Colonic mucosa (tissue), 4 donors: ENCODE measurements around the gene INTS6L. TPM values are rescaled to one million over a fixed set of nuclear protein-coding genes. Genes with fewer than 3 reads are reported as not detected.

Source experiments
- DNase-seq: peaks from one replicate; pipeline ENCODE4 v3.0.0-alpha.2; 2020
- H3K27ac ChIP-seq: fragments of 200-600 bp; one replicate; pipeline ENCODE4 v1.8.0; 2021
- H3K27me3 ChIP-seq: fragments of 200-600 bp; one replicate; pipeline ENCODE4 v1.8.0; 2021
- H3K36me3 ChIP-seq: fragments of 200-600 bp; one replicate; pipeline ENCODE4 v1.8.0; 2021
- H3K4me1 ChIP-seq: fragments of 200-600 bp; one replicate; pipeline ENCODE4 v1.8.0; 2021; ENCODE audit warnings: mild to moderate bottlenecking
- H3K4me3 ChIP-seq: fragments of 200-600 bp; one replicate; pipeline ENCODE4 v1.8.0; 2021
- H3K9ac ChIP-seq, 2 donors: one replicate each; pipeline ENCODE4 v1.7.0; 2013; ENCODE audit warnings: control low read depth in 2 of 2, low read depth in 2 of 2, low read length in 2 of 2
- H3K9me3 ChIP-seq: fragments of 200-600 bp; one replicate; pipeline ENCODE4 v1.8.0; 2021
- CTCF ChIP-seq: fragments of 200-600 bp; IDR thresholded peaks from one replicate; pipeline ENCODE4 v1.8.0; 2022; ENCODE audit warnings: antibody characterized with exemption, mild to moderate bottlenecking
- intact Hi-C: fragments of 100-400 bp; cut with DNase I; formaldehyde crosslinking; loops from one replicate; pipeline ENCODE4 v1.14.1; 2022
- total RNA-seq, 2 donors: library from RNA; stranded (reverse); fragmentation: NEBNext Ultra II Directional in 1 of 2; extraction: Animal tissue kit (Norgen Biotek cat#: 25700) in 1 of 2; gene quantifications; one replicate each; pipeline ENCODE4 v1.2.1, GENCODE V29; 2021
- donor health status: healthy.
- donor health status: DM: no; HTN: no; CAD: no.
- donor health status: DM: no; HTN: no; CAD: no.

INTS6L gene
- total RNA-seq, 2 donors from 2014 or later = 14.8 to 16.2 TPM

GRCh38 chrX:135522878-135523693 lies 2.6 kb downstream of the INTS6L start:
- TF ChIP-seq CTCF = no peak
- no peak for DNase-seq
- Histone ChIP-seq H3K27me3 (no peaks in the 10 kb centered on the region), H3K4me3 (no peak overlapping the region), H3K4me1 (no peaks in the 10 kb centered on the region), H3K27ac (peak overlapping the region; percentile 75), H3K9me3 (no peaks in the 10 kb centered on the region), H3K9ac (peak overlapping the region in 1 of 2 donors; percentile 73), H3K36me3 (no peaks in the 10 kb centered on the region)
- intact Hi-C loops = no loop called here

- no peaks in the 10 kb centered on the region for H3K9me3 ChIP-seq
- H3K4me1 ChIP-seq = no peaks in the 10 kb centered on the region
- TF ChIP-seq CTCF = no peak
- no peak overlapping the region for H3K9ac ChIP-seq
- peak; percentile 52 for DNase-seq
- no peaks in the 10 kb centered on the region for H3K27me3 ChIP-seq
- no peak overlapping the region for H3K27ac ChIP-seq
- H3K4me3 ChIP-seq = no peak overlapping the region
- intact Hi-C loops = no loop called here
- H3K36me3 ChIP-seq = no peaks in the 10 kb centered on the region
These were observed 7.8 kb downstream of the INTS6L start for GRCh38 chrX:135528254-135528653.

- H3K9ac ChIP-seq = no peak overlapping the region
- no peaks in the 10 kb centered on the region for H3K4me1 ChIP-seq
- intact Hi-C loops = no loop called here
- no peak overlapping the region for H3K4me3 ChIP-seq
- DNase-seq = no peak
- H3K27ac ChIP-seq = no peak overlapping the region
- no peaks in the 10 kb centered on the region for H3K27me3 ChIP-seq
- no peaks in the 10 kb centered on the region for H3K36me3 ChIP-seq
- H3K9me3 ChIP-seq = no peaks in the 10 kb centered on the region
- no peak for TF ChIP-seq CTCF
These were observed 8.3 kb downstream of the INTS6L start for GRCh38 chrX:135528756-135529155.

- H3K9me3 ChIP-seq = no peaks in the 10 kb centered on the region
- no peaks in the 10 kb centered on the region for H3K36me3 ChIP-seq
- H3K27me3 ChIP-seq = no peaks in the 10 kb centered on the region
- TF ChIP-seq CTCF = no peak
- DNase-seq = no peak
- intact Hi-C loops = no loop called here
- H3K4me3 ChIP-seq = no peak overlapping the region
- H3K4me1 ChIP-seq = no peaks in the 10 kb centered on the region
- H3K27ac ChIP-seq = no peak overlapping the region
- no peak overlapping the region for H3K9ac ChIP-seq
These were observed 9.6 kb downstream of the INTS6L start for GRCh38 chrX:135530097-135530496.

GRCh38 chrX:135531813-135532212 lies 11.4 kb downstream of the INTS6L start:
- Histone ChIP-seq H3K9ac (no peak overlapping the region), H3K9me3 (no peaks in the 10 kb centered on the region), H3K36me3 (no peaks in the 10 kb centered on the region), H3K27ac (no peak overlapping the region), H3K4me3 (no peak overlapping the region), H3K4me1 (no peaks in the 10 kb centered on the region), H3K27me3 (no peaks in the 10 kb centered on the region)
- no peak for DNase-seq
- intact Hi-C loops = no loop called here
- no peak for TF ChIP-seq CTCF
